MV-4-11 (cell line): ENCODE data around the gene SUB1.
"Not testable (repeated sequence)": the region's sequence is repeated elsewhere in the genome, so short reads cannot be mapped to it uniquely, and the experiment has no call there.

Experiments used
- DNase-seq: peaks from one replicate; lab custom pipeline; 2025; lab: John Stamatoyannopoulos, UW

The SUB1 gene

GRCh38 chr5:32585446-32586275 is at the start of gene SUB1:
Gene SUB1 (plus strand): TSS chr5:32585557. CDS start chr5:32588513, 2,956 bp downstream.
- DNase-seq: peak; percentile 92

- DNase-seq: peak; percentile 25
Observed at GRCh38 chr5:32536246-32536645, 49.1 kb upstream of the SUB1 start.

- DNase-seq: peak; percentile 78
Observed at GRCh38 chr5:32537437-32538029, 47.8 kb upstream of the SUB1 start.

GRCh38 chr5:32538031-32538547 is 47.3 kb upstream of the SUB1 start:
- peak; percentile 20 for DNase-seq

GRCh38 chr5:32539981-32540845 is 45.1 kb upstream of the SUB1 start:
- DNase-seq: peak; percentile 98

GRCh38 chr5:32541241-32541640 is 44.1 kb upstream of the SUB1 start:
- DNase-seq: no peak

- peak; percentile 98 for DNase-seq
Observed at GRCh38 chr5:32542216-32543059, 42.9 kb upstream of the SUB1 start.

- DNase-seq: no peak
Observed at GRCh38 chr5:32543291-32543690, 42.1 kb upstream of the SUB1 start.

GRCh38 chr5:32545102-32545800 is 40.1 kb upstream of the SUB1 start:
- no peak for DNase-seq

GRCh38 chr5:32551194-32551593 is 34.2 kb upstream of the SUB1 start:
- DNase-seq: no peak

- peak; percentile 48 for DNase-seq
Observed at GRCh38 chr5:32551865-32552264, 33.5 kb upstream of the SUB1 start.

GRCh38 chr5:32552491-32552890 is 32.9 kb upstream of the SUB1 start:
- not testable (repeated sequence) for DNase-seq

- no peak for DNase-seq
Observed at GRCh38 chr5:32552936-32553335, 32.4 kb upstream of the SUB1 start.

GRCh38 chr5:32554181-32554780 is 31.1 kb upstream of the SUB1 start:
- DNase-seq: peak; percentile 80

GRCh38 chr5:32556543-32556942 is 28.8 kb upstream of the SUB1 start:
- DNase-seq: not testable (repeated sequence)

GRCh38 chr5:32559411-32559810 is 25.9 kb upstream of the SUB1 start:
- no peak for DNase-seq

- DNase-seq: peak; percentile 51
Observed at GRCh38 chr5:32559921-32560320, 25.4 kb upstream of the SUB1 start.

GRCh38 chr5:32562056-32562455 is 23.3 kb upstream of the SUB1 start:
- DNase-seq: no peak

- peak; percentile 6 for DNase-seq
Observed at GRCh38 chr5:32562843-32563242, 22.5 kb upstream of the SUB1 start.

GRCh38 chr5:32563614-32564013 is 21.7 kb upstream of the SUB1 start:
- no peak for DNase-seq
